Kidney epithelial cell (primary cell): Measurements from ENCODE around the gene NCK1. TPM values are rescaled to one million over a fixed set of nuclear protein-coding genes. Genes with fewer than 3 reads are reported as not detected.

ENCODE experiments used
- DNase-seq: peaks from one replicate; pipeline ENCODE4 v3.0.0-alpha.2; 2010; ENCODE audit warnings: low read depth
- H3K27me3 ChIP-seq: 2 replicates; pipeline ENCODE4 v1.6.0; 2011; ENCODE audit warnings: low read length; ENCODE audit not compliant: control insufficient read depth, insufficient read depth
- H3K36me3 ChIP-seq: 2 replicates; pipeline ENCODE4 v1.5.1; 2011; ENCODE audit warnings: low read length; ENCODE audit not compliant: control insufficient read depth, insufficient read depth
- H3K4me3 ChIP-seq: 2 replicates; pipeline ENCODE4 v1.5.1; 2011; ENCODE audit warnings: low read depth, mild to moderate bottlenecking, control low read depth, low read length
- CTCF ChIP-seq: IDR thresholded peaks from 2 replicates; pipeline ENCODE4 v1.5.1; 2011; ENCODE audit warnings: mild to moderate bottlenecking, moderate library complexity, low read length, control low read depth, inconsistent platforms; ENCODE audit not compliant: insufficient read depth, poor library complexity, severe bottlenecking
- total RNA-seq: library from RNA; depleted of rRNA; stranded (reverse); fragments of >200 nt; gene quantifications from 2 replicates; pipeline ENCODE4 v1.2.3, GENCODE V29; 2015

The NCK1 gene
- total RNA-seq, 1 donor from 2014 or later: 25.7 TPM

GRCh38 chr3:136942803-136943202 is 80.8 kb downstream of the NCK1 start:
- TF ChIP-seq CTCF: no peak
- Histone ChIP-seq H3K36me3 (peaks cover 2% of the 10 kb centered on the region), H3K27me3 (no peaks in the 10 kb centered on the region), H3K4me3 (no peak overlapping the region)
- no peak for DNase-seq

- H3K4me3 ChIP-seq: no peak overlapping the region
- no peak for DNase-seq
- H3K27me3 ChIP-seq: no peaks in the 10 kb centered on the region
- TF ChIP-seq CTCF: no peak
- peaks cover 2% of the 10 kb centered on the region for H3K36me3 ChIP-seq
Observed at GRCh38 chr3:136943436-136943835, 81.4 kb downstream of the NCK1 start.

- DNase-seq: no peak
- H3K27me3 ChIP-seq: no peaks in the 10 kb centered on the region
Observed at GRCh38 chr3:136946978-136947377, 85.0 kb downstream of the NCK1 start.

GRCh38 chr3:136947477-136947876 is 85.5 kb downstream of the NCK1 start:
- no peak overlapping the region for H3K4me3 ChIP-seq
- TF ChIP-seq CTCF: no peak
- H3K27me3 ChIP-seq: no peaks in the 10 kb centered on the region
- peaks cover 2% of the 10 kb centered on the region for H3K36me3 ChIP-seq
- no peak for DNase-seq

More at GRCh38 chr3:136946978-136947377, 85.0 kb downstream of the NCK1 start:
- Histone ChIP-seq H3K36me3 (peaks cover 2% of the 10 kb centered on the region), H3K4me3 (no peak overlapping the region)
- TF ChIP-seq CTCF: no peak

GRCh38 chr3:136949146-136949545 is 87.1 kb downstream of the NCK1 start:
- no peak for TF ChIP-seq CTCF
- no peak for DNase-seq

GRCh38 chr3:136949708-136950107 is 87.7 kb downstream of the NCK1 start:
- H3K4me3 ChIP-seq: no peak overlapping the region
- DNase-seq: no peak
- peak; percentile 11 for TF ChIP-seq CTCF
- H3K27me3 ChIP-seq: no peaks in the 10 kb centered on the region
- H3K36me3 ChIP-seq: peaks cover 2% of the 10 kb centered on the region

More at GRCh38 chr3:136949146-136949545, 87.1 kb downstream of the NCK1 start:
- peaks cover 2% of the 10 kb centered on the region for H3K36me3 ChIP-seq
- H3K4me3 ChIP-seq: no peak overlapping the region
- no peaks in the 10 kb centered on the region for H3K27me3 ChIP-seq
